HepG2 (cell line): Measurements from ENCODE around the gene NDFIP2.

Experiments
- CTCF ChIP-seq: sonication (generic); formaldehyde crosslinking; IDR thresholded peaks from 2 replicates; pipeline ENCODE4 v1.5.0; 2020; ENCODE audit warnings: mild to moderate bottlenecking, missing genetic modification reagents, moderate library complexity
- EZH2 ChIP-seq: conservative IDR thresholded peaks from 2 replicates; pipeline ENCODE4 v1.6.1; 2012; ENCODE audit warnings: mild to moderate bottlenecking, low read depth, low read length, moderate library complexity
- HMG20A ChIP-seq: IDR thresholded peaks from 2 replicates; pipeline ENCODE4 v1.6.1; 2016; ENCODE audit warnings: borderline replicate concordance
- SMAD1 ChIP-seq: sonication (generic); formaldehyde crosslinking; IDR thresholded peaks from 2 replicates; pipeline ENCODE4 v1.4.0; 2020; ENCODE audit warnings: missing genetic modification reagents, low read depth, mild to moderate bottlenecking, borderline replicate concordance
- ZNF274 ChIP-seq: sonication (generic); formaldehyde crosslinking; IDR thresholded peaks from 2 replicates; pipeline ENCODE4 v1.5.1; 2020; ENCODE audit warnings: mild to moderate bottlenecking, missing genetic modification reagents

- TF ChIP-seq EZH2 (no peak), HMG20A (CRISPR knock-in tag) (no peak), SMAD1 (CRISPR knock-in tag) (no peak), CTCF (no peak), ZNF274 (CRISPR knock-in tag) (no peak)
Measured at GRCh38 chr13:79531542-79532254, 50.7 kb downstream of the NDFIP2 start.
